ENCODE results near the gene SLC23A1.

SLC23A1 gene

DNA sequence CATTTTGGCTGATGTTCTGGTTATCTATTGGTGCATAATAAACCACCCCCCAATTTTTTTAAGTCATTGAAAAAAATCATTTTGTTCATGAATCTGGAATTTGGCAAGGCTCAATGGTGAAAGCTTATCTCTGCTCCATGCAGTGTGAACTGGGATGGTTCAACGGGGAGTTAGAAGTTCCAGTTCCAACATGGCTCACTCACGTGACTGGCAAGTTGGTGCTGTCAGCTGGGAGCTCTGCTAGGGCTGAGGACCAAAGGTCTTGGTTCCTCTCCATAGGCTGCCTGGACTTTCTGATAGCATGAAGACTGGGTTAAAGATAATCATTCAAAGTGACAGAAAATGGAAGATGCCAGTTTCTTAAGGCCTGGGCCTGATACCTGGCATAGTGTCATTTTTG is 23.9 kb upstream of the SLC23A1 start:
- no peak for DNase-seq (ENCODE audit: low spot score)

DNA sequence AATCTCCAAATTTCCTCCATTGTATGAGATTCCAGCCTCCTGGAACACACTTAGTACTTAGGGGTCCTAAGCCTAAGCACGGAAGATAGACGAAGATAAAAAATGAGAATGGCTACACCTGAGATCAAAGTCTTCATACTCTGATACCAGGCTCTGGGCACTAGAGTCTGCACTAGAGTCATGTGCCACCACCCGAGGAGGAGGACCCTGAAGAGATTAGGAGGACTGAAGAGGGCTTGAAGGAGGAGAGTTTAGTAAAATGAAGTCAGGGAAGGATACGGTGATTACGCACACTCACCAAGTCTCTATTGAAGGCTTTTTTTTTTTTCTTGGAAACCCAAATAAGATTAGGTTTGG is 21.4 kb upstream of the SLC23A1 start:
- DNase-seq (ENCODE audit: low spot score), result no peak

DNA sequence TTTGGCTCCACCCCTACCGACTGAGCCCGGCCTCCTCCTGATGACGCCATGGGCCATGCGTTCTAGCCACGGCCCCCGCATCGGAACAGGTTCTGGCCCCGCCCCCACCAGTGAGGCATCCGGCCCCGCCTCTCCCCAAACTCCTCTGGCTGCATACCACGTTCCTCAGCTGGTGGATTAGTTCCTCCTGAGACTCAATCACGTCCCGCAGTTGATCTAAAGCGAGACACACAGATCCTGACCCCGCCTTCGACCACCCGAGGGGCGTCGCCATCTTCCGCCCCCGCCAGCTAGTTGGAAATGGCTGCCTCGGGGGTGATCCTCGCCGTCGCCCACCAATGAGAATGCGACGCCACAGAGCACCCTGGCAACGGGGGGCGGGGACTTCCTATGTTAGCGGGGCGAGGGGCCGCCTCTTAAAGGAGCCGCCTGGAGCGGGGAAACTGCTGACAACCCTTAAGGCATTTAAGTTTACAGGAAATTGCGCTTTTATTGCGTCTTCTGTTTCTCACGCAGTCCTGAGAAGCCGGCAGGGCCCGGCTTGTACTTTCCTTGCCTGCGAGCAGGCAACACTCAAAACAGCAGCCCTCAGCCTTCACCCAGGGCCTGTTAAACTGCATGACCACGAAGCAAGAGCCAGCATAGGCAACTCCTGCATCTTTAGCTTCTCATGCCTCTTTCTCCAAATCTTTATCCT is 20.8 kb upstream of the SLC23A1 start, which contains the start of gene SPATA24:
SPATA24 (minus strand) TSS at position 303 of the 697 bp plus-strand sequence; CDS start at position 274, 29 bp downstream.
- peak; percentile 98 for DNase-seq (ENCODE audit: low spot score)

DNA sequence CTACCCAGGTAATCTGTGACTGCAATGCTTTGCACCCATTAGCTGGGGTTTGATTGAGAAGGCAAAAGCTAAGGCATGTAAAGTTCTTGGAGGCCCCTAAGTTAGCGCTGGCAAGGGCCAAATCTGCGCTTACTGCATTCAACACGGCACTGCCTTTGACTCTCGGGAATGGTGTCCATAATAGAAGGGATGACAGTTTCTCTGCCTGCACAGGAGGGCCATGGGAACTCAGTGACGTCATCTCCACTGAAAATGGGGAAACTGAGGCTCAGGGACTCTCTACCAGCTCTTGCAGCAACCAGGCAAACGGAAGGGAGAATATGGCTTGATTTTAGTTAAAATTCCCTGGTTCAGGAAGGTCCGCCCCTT is 20.3 kb upstream of the SLC23A1 start:
- no peak for DNase-seq (ENCODE audit: low spot score)

DNA sequence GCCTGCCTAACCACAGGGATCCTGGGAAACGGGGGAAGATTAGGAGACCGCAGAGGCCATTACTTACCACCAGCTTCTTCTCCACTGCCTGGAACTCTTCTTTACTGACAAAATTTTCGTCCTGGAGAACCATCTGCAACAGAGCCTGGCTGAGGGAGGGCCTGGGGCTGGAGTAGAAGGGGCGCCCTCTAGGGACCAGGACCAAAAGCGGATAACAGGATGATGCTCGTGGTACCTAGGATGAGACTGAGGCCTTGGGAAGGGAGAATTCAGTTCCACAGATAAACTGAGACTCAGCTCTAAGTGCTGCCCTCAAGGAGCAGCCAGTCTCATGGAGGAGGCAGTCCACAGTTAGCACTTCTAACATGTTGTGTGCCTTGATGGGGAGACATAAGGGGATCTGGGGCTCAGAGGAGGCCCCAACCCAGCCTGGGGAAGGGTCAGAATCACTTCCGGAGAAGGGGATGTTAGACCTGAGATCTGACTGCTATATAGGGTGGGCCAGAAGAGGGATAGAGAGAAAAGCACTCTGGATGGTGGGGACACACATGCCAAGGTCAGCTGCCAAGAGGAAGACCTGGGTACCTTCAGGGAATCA is 19.6 kb upstream of the SLC23A1 start:
- no peak for DNase-seq (ENCODE audit: low spot score)

DNA sequence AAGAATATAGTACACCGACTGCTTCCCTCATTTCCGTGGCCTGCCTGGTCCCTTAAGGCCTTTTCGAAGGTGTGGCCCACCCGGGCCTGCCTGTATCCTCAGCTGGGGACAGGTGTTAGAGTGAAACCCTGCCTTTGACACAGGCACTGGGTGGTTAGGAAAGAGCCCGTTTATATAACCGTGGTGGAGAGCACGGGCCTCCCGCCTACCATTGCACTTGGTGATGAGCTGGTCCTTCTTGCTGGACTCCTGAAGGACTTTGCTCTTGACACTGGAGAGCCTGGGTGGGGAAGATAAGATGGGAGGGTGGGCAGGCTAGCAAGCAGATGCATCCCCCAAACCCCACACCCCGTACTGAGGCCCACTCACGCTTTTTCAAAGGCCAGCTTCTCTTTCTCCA is 18.4 kb upstream of the SLC23A1 start:
- no peak for DNase-seq (ENCODE audit: low spot score)

DNA sequence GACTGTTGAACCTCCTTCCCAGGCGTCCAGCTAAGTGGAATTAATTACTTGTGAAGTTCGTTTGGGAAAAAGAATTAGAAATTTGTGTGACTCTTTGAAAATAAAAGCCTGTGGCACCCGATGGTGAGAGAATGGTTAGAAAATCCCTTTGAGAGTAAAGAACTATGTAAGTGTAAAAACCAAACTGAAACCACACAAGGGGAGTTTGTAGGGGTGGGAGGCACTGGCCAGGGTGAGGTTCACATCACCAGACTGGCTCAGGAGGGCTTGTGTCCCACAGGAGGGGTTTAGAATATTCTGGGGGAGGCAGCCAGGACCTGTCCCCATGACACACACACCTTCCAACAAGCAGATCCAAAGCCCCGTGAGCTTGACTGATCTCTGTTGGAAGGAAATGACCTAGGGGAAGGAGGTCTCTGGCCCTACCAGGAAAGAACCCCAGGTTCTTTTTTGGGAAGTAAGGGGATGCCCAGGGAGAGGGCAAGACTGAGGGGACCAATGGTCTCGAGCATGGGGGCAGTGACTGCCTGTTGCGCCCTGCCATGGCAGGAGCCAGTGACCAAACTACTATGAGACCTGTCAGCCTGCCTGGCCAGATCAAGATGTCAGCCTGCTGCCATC is 16.5 kb upstream of the SLC23A1 start:
- DNase-seq (ENCODE audit: low spot score), result no peak

DNA sequence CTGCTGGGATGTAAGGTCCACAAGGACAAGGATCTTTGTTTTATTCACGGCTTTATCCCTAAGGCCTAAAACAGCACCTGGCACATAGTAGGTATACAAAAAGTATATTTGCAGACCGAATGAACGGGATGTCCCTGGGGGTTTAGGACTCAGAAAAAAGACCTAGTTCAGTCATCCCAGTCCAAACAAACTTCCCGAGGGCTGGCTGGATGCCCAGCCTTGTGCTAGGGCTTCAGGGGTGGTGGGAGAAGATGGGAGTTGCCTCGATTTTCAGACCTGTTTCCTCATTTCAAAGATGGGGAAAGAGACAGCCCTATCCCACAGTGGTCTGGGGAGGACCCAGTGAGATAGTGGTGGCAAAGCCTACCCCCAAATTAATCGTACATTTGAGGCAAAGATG is 14.8 kb upstream of the SLC23A1 start:
- no peak for DNase-seq (ENCODE audit: low spot score)

DNA sequence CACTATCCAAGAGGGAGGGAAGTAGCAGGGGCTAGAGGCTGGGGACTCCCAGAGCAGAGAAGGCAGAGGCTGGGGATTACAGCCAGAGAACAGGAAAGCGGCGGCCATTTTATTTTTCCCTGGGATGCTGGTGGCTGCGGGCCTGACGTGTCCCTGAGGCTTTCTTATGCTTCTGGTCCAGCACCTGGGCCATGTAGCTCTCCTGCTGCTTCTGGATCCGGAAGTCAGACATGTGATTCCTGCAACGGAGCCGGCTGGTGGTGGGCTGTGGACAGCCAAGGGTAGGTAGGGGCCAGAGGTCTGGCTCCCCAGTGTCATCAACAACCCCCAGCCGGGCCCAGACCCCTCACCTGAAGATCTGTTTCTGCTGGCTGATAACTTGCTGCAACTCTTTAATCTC is 13.6 kb upstream of the SLC23A1 start:
- DNase-seq (ENCODE audit: low spot score), result no peak

DNA sequence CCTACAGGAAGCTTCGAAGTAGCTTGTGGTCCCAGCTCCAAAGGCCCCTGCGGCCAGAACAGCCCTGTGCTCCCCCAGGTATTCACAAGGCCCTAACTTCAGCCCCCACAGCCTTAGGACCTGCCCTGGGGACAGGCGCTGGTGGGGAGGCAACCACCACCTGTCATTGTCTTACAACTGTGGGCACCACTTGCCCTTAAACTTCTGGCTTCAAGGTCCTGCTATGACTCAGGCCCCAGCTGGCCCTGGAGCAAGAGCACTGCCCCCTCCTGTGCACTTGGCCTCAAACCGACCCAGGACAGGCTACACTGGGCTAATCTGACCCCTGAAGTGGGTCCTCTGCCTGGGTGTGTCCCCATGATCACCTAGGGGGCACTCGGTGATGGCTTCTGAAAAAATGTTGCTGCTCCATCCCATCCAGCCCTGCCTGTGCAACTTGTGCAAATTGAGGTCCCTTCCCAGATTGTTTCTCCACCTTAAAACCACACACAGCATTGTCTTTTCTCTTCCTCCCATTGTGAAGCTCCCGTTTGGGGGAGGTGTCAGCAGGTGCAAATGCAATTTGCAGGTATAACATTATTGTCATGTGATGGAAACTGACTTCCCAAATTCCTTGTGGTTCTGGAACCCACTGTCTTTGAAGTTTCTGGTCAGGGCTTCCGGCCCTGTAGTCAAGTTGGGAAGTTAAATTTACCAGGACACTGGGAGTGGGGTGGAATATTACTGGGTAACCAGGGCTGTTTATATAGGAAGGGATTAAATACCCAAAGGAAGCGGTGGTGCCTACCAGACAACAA is 12.9 kb upstream of the SLC23A1 start:
- no peak for DNase-seq (ENCODE audit: low spot score)

DNA sequence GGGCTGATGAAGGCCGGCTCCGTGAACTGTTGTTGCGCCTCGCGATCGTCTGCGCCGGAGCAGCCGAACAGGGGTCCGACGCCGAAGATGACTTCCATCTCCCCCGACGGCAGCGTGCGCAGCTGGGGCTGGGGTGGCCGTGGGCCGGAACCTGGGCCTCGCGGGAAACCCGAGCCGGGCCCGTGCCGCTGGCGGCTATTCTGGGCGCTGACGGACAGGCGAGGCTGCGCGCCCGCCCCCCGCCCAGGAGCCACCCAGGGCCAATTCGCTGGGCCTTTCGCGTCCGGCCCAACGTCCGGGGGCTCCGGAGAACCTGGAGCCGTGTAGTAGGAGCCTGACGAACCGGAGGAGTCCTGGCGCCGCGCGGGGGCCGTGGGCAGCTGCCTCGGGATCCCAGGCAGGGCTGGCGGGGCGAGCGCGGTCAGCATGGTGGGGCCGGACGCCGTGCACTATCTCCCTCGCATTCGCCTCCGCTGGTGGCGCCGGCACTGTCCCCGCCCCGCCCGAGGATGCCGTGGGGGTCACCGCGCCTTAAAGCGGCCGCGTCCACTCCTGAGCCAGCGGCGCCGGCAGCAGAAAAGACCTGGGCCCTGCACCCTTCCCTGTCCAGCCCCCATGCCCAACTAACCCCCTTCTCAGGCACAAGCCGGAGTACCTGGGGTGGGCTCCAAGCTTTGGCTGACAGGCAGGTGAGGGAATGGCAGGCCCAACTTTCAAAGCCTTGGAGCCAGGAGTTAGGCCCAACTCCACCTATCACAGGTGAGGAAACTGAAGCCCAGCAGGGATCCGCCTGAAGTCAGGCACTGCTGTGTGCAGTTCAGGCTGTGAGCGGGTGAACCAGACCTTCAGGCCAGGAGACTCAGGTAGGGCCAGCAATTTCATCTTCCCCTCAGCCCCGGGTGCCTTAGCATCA is 11.8 kb upstream of the SLC23A1 start, which contains the start of gene PROB1:
PROB1 (minus strand) TSS at position 451 of the 913 bp plus-strand sequence; CDS start at position 428, 23 bp downstream.
- peak; percentile 61 for DNase-seq (ENCODE audit: low spot score)

DNA sequence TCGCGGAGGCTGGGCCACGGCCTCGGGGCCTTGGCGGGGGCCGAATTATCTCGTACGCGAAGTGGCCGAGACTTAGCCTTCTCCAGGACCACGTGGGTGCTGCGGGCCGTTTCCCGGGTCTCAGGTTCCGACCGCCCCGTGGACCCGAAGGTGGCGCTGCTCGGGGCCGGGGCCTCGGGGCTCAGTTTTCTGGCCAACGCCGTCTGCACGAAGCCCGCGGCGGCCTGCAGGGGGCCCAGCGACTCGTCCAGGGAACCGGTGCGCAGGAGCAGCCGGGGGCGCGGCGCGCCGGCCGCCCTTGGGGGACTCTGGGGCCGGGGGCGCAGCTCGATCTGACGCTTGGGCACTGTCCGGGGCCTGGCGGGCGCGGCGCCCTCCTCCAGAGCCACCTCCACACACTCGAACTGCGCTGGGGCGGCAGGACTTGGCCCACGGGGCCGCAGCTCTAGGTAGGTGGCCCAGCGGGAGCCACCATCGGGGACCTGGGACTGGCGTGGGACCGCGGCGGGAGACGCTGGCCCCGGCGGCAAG is 11.1 kb upstream of the SLC23A1 start:
- DNase-seq (ENCODE audit: low spot score), result peak; percentile 59

DNA sequence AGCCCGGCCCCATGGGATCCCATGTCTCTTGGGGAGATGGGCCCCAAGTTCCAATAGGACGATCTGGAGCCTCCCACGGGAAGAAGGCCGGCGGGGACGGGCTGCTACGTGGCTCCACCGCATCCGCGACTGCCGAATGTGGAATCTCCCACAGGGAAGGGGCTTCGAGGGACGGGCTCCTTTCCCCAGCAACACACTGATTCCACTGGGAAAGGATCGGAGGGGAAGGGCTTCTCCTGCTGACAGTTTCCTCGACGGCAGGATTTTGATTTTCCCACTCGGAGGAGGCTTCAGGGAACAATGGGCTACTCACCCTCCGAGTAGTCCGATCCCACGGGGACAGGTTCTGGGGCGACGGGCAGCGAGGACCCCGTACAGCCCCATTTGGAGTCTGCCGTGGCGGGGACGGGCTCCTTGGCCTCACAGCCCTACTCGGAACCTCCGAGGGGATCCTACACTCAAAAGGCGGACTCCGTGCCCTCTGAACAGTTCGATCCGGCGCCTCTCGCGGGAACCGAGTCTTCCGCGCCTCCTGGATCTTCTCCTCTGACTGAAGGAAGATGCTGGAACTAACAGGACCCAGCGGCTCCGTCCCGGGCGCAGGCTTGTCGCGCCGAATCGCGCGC is 10.5 kb upstream of the SLC23A1 start:
- DNase-seq (ENCODE audit: low spot score), result no peak

DNA sequence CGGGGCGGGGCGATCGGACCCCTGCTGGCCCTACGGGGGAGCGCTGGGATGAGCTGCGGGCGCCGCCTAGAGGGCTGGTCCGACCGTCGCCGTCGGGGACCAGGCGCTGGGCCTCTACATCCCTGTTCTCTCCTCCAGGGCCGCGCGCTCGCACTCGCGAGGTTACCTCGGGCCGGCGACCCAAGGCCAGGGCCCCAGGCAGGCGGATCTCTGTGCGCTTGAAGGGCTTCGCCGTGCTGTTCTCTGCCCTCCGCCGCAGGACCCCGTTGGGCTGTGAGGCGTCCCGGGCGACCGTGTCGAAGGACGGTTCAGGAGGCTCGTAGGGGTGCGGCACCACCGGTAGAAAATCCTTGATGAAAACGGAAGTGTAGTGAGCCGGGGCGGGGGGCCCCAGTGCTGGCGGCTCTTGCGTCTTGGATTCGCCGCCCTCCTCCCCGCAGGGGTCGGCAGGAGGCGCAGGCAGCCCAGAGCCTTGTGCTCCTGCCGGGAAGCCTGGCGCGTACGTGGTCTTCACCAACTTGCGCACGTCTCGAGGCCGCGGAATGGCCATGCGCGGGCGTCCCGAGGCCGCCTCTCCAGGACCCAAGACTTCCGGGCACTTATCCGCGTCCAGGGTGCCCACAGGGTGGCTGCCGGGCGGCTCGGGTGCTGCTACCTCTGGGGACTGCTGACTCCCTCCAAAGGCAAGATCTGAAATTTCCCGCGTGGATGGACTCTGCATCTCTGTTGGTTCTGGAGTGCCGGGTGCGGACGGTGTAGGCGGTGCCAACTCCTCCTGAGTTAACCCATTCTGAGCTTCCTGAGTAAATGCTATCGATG is 9.8 kb upstream of the SLC23A1 start:
- DNase-seq (ENCODE audit: low spot score), result peak; percentile 70

DNA sequence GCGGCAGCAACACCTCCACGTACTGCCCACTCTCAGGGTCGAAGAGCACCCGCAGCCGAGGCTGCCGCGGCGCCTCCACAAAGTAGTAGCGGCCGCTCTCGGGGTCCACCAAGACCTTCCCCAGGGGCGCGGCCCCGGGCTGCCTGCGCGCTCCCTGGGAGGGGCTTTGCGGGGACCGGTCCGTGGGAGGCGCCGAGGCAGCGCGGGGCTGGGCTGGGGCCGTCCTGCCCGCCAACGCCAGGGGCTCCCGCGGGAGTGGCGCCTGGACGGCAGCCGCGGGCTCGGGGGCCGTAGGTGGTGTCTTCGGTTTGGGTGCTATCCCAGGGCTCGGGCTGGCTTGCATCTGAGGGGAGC is 9.2 kb upstream of the SLC23A1 start:
- no peak for DNase-seq (ENCODE audit: low spot score)

DNA sequence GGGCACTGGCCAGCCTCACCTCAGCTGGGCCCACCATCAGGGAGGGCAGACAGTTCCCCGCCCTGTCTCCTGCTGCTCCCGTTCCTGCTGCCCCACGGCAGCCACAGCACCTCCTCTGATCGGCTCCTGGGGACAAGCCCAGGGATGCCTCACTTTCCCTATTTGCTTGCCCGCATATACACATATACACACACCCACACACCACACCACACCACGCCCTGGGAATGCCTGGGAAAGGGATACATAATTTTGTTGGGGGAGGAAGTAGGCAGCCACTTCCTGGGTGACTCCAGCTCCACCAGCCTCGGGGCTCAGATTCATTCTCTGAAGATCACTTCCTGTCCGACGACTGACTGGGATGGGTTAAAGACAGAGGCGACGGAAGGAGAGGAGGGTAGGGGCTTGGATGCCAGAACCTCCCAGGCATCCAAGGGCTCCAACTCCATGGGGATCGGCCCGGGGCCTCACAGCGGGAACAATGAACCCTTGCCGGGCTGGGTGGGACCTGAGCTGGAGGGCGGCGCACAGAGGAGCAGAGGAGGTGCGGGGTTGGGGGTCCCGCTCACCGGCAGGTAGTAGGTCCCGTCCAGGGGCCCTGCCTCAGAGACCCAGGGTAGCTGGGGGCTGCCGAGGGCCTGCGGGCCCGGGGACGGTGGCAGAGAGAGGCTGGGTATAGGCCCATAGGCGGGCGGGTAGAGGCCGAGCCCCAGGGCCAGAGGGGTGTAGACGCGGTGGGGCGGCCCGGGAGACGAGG is 8.7 kb upstream of the SLC23A1 start:
- no peak for DNase-seq (ENCODE audit: low spot score)

DNA sequence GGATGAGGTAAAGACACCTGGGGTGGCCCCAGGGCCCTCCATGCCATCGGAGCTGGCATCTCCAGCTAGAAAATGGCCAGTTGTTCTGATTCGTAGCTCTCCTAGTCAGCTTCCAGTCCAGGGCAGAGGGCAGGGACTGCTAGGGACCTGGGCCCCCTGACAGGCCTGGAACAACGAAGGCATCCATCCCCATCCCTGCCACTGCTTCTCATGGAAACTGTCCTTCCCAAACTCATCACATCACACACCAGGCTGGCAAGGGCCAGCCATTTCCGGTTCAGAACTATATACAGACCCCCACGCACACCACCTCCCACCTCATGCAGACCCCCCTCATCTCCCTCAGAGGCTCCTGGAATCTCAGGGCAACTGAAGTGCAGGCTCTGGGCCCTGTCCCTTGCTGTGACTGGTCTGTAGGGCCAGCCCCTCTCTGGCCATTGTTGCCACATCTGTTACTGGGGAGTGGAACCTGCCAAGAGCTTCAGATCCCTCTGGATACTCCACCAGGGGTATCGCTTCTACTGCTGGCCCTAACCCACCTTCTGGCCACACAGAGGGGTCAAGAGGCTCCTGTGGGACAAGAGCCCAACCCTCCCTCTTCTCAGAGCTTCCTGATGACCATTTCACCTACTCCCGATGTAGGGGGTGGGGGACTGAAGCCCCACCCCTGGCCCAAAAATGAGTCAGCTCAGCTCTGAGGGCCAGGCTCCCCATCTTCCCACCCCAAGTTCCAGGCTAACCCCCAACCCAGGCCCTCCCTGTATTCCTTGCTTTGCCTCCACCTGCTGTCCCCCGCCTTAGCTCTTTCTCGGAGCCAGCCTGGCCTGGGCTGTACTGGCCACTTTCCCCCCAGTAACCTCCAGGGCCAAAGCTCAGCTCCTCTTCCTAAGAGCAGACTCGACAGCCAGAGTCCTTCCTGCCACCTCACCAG is 7.8 kb upstream of the SLC23A1 start:
- no peak for DNase-seq (ENCODE audit: low spot score)
